ENCODE data around the gene CYP2W1. TPM values are rescaled to one million over a fixed set of nuclear protein-coding genes. Genes with fewer than 3 reads are reported as not detected.

The CYP2W1 gene
- total and polyA plus RNA-seq, 10 donors: 0.05 to 1.2 (median 0.39) TPM; not detected in 2

DNA sequence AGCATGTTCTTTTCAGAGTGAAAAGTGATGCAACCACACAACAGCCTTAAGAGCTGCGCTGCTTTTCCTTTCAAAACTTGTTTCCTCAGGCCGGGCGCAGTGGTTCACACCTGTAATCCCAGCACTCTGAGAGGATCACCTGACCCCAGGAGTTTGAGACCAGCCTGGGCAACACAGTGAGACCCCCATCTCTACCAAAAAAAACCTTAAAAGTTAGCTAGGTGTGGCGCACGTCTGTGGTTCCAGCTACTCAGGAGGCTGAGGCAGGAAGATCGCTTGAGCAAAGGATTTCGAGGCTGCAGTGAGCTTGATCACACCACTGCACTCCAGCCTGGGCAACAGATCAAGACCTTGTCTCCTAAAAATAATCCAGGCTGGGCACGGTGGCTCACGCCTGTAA is 9.7 kb upstream of the CYP2W1 start:
- no peak for DNase-seq
- Histone ChIP-seq H3K27ac (no peak overlapping the region), H3K36me3 (peaks cover 0 to 53% (median 47%) of the 10 kb centered on the region in 6 donors), H3K4me1 (peaks cover 21 to 79% (median 48%) of the 10 kb centered on the region in 6 donors), H3K27me3 (replicated peaks in 1 of 7) (no peaks in the 10 kb centered on the region), H3K9me3 (no peaks in the 10 kb centered on the region), H3K4me3 (peak overlapping the region in 3 of 8 donors; percentile 92 to 100 (median 100))
- intact Hi-C loops (cut with DNase I; ENCODE audit: low total_unique reads): no loop called here
- TF ChIP-seq POLR2A (IDR thresholded peaks at IDR 0.05) (no peak), POLR2AphosphoS5 (IDR thresholded peaks at IDR 0.05) (no peak)
- TF ChIP-seq, protein P1, sequence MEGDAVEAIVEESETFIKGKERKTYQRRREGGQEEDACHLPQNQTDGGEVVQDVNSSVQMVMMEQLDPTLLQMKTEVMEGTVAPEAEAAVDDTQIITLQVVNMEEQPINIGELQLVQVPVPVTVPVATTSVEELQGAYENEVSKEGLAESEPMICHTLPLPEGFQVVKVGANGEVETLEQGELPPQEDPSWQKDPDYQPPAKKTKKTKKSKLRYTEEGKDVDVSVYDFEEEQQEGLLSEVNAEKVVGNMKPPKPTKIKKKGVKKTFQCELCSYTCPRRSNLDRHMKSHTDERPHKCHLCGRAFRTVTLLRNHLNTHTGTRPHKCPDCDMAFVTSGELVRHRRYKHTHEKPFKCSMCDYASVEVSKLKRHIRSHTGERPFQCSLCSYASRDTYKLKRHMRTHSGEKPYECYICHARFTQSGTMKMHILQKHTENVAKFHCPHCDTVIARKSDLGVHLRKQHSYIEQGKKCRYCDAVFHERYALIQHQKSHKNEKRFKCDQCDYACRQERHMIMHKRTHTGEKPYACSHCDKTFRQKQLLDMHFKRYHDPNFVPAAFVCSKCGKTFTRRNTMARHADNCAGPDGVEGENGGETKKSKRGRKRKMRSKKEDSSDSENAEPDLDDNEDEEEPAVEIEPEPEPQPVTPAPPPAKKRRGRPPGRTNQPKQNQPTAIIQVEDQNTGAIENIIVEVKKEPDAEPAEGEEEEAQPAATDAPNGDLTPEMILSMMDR (IDR thresholded peaks at IDR 0.05 in 8 of 11, conservative IDR thresholded peaks at IDR 0.05 in 3 of 11): no peak
- whole genome bisulfite sequencing, 5 donors: 83 to 88% (median 84%) methylated on average over 7 to 9 of the region's 9 CpGs

DNA sequence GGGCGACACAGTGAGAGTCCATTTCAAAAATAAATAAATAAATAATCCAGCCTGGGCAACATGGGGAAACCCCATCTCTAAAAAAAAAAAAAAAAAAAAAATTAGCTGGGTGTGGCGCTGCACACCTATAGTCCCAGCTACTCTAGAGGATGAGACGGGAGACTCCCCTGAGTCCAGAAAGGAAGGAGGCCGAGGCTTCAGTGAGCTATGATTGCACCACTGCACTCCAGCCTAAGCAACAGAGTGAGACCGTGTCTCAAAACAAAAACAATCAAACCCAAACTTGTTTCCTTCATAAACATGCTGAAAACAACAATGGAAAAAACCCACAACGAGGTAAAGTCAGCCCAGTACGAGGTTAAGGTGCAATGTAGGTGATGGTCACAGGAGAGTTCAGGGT is 8.8 kb upstream of the CYP2W1 start:
- Histone ChIP-seq H3K4me1 (peaks cover 21 to 71% (median 47%) of the 10 kb centered on the region in 6 donors), H3K27ac (peak overlapping the region in 5 of 8 donors; percentile 97 to 100 (median 99)), H3K4me3 (peak overlapping the region; percentile 92 to 100 (median 100)), H3K36me3 (peaks cover 0 to 44% (median 39%) of the 10 kb centered on the region in 6 donors), H3K27me3 (replicated peaks in 1 of 7) (no peaks in the 10 kb centered on the region), H3K9me3 (no peaks in the 10 kb centered on the region)
- no peak for TF ChIP-seq POLR2AphosphoS5 (IDR thresholded peaks at IDR 0.05)
- no peak for TF ChIP-seq POLR2A (IDR thresholded peaks at IDR 0.05)
- TF ChIP-seq, protein P1 (IDR thresholded peaks at IDR 0.05 in 8 of 11, conservative IDR thresholded peaks at IDR 0.05 in 3 of 11): no peak
- intact Hi-C loops (cut with DNase I; ENCODE audit: low total_unique reads): no loop called here
- DNase-seq: no peak
- 20 to 37% (median 26%) methylated on average over 7 of the region's 7 CpGs for WGBS, 5 donors

DNA sequence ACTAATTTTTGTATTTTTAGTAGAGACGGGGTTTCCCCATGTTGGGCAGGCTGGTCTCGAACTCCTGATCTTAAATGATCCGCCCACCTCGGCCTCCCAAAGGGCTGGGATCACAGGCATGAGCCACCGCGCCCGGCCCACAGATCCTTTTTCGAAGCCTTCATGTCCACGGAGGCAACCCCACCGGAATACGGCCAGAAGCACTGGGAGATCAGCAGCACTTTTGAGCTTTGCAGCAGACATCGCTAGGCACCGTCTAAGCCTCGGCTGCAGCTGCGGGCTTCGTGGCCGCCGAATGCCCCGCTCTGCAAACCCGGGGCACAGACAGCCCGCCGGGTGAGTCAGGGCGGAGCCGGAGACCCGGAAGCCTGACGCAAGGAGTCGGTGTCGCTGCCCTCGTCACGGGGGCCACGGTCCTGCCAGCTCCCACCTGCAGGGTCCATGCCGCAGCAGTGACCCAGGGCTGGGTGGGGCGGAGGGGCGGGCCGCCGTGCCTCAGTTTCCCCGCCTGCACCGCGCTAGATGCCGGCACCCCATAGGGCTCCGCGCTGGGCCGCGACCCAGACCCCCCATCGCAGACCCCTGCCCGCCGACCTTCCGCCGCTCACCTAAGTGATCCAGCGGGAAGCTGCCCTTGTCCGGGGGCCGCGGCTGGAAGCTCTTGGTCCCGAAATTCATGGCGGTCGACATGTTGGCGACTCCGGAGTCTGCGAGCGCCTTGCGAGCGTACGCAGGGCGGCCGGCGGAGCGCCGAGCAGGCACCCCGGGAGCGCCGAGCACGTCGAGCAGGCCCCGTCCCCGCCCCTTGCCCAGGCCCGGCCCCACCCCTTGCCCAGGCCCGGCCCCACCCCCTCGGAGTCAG is 7.9 kb upstream of the CYP2W1 start, which contains the start of gene COX19:
TSS of gene COX19 (minus strand) at position 730 of the 862 bp plus-strand sequence. CDS start at position 690, 40 bp downstream.
- Histone ChIP-seq H3K4me3 (peak within 1 kb of the TSS; percentile 92 to 100 (median 100)), H3K9me3 (no peaks in the 10 kb centered on the region), H3K36me3 (peaks cover 0 to 35% (median 30%) of the 10 kb centered on the region in 6 donors), H3K4me1 (peaks cover 21 to 62% (median 43%) of the 10 kb centered on the region in 6 donors), H3K27ac (peak within 1 kb of the TSS; percentile 97 to 100 (median 99)), H3K27me3 (replicated peaks in 1 of 7) (no peaks in the 10 kb centered on the region)
- 0 to 1% (median 0%) methylated on average over 13 to 78 of the region's 78 CpGs for WGBS, 5 donors
- intact Hi-C loops (cut with DNase I; ENCODE audit: low total_unique reads): no loop called here
- peak; percentile 98 for DNase-seq
- TF ChIP-seq, protein P1 (IDR thresholded peaks at IDR 0.05 in 8 of 11, conservative IDR thresholded peaks at IDR 0.05 in 3 of 11): peak in 1 of 11 experiments; percentile 16
- peak; percentile 94 to 98 (median 96) for TF ChIP-seq POLR2AphosphoS5 (IDR thresholded peaks at IDR 0.05)
- TF ChIP-seq POLR2A (IDR thresholded peaks at IDR 0.05): peak; percentile 61 to 84 (median 62)
